ENCODE results near the gene RASAL1. TPM values are rescaled to one million over a fixed set of nuclear protein-coding genes. Genes with fewer than 3 reads are reported as not detected.

RASAL1 gene
- polyA plus RNA-seq, 2 of the 4 experiments (the other 2 are of a cell fraction), result 0.30 to 0.34 TPM

DNA sequence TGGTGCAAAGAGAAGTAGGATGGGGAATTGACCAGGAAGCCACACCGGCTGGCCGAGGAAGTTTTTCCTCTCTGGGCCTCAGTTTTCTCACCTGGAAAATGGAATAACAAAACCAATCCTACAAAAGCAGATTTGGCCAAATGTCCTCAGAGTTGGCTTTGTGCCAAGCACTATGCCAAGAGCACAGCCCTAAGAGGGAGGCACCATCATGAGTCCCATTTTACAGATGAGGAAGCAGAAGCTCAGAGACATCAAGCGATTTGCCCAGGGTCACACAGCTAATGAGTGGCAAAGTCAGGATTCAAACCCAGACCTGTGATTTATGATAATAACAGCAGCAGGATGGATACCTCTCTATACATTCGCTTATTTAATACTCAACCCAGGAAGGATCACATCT is 27.3 kb downstream of the RASAL1 start:
- H3K4me3 ChIP-seq, result no peak overlapping the region
- ATAC-seq (no peak), FAIRE-seq (no peak), DNase-seq (ENCODE audit: low read depth in 1 of 2, low spot score in 1 of 2) (no peak)
- ChIA-PET CTCF (interaction anchor here (1.0 to 4.9 kb wide), 4 partner anchors 10 to 60 kb away, joined by 3 to 22 read pairs (median 6); no protein-coding TSS in a partner anchor), POLR2A (no interaction called here)
- H3K4me2 ChIP-seq, result no peak overlapping the region
- no peaks in the 10 kb centered on the region for H3K4me1 ChIP-seq
- TF ChIP-seq, protein P1, sequence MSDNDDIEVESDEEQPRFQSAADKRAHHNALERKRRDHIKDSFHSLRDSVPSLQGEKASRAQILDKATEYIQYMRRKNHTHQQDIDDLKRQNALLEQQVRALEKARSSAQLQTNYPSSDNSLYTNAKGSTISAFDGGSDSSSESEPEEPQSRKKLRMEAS (IDR thresholded peaks at IDR 0.05), result no peak
- TF ChIP-seq ZFP36 (IDR thresholded peaks at IDR 0.05; ENCODE audit: borderline replicate concordance, partially characterized antibody) (peak; percentile 55), KDM1A (IDR thresholded peaks at IDR 0.05; ENCODE audit: low read depth) (peak; percentile 70; the same call in 1 of the 2 replicates), HOXB13 (CRISPR knock-in tag; IDR thresholded peaks at IDR 0.05; ENCODE audit: low read depth) (no peak), MAFK (IDR thresholded peaks at IDR 0.05; ENCODE audit: partially characterized antibody) (no peak), ZSCAN20 (CRISPR knock-in tag; IDR thresholded peaks at IDR 0.05) (no peak)
- 61% methylated on average over 4 of the region's 4 CpGs for WGBS (ENCODE audit: missing lambda C conversion rate)
- H3K9me3 ChIP-seq, result no peaks in the 10 kb centered on the region
- H3K27ac ChIP-seq, result no peak overlapping the region

DNA sequence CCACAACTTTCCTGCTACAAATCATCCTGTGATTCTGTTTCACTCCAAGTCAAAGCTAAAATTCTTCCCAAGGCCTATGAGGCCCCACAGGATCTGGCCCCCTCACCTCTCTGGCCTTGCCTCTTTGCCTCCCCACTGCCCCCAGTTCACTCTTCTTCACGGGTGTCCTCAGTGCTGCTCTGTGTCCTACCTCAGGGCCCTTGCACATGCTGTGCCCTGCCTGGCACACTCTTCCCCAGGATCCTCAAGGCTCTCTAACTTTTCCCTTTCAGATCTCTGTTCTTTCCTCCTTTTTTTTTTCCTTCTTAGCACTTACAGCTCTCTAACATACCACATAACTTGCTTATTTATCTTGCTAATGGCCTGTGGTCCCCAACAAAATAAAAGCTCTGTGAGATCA is 29.2 kb downstream of the RASAL1 start:
- H3K4me1 ChIP-seq, result no peaks in the 10 kb centered on the region
- no peak for FAIRE-seq
- H3K4me2 ChIP-seq, result no peak overlapping the region
- no peak overlapping the region for H3K27ac ChIP-seq
- no peak for TF ChIP-seq NR3C1 (IDR thresholded peaks at IDR 0.05)
- no peak for TF ChIP-seq FOSL2 (IDR thresholded peaks at IDR 0.05)
- no peak for TF ChIP-seq FOSL2 (CRISPR knock-in tag; IDR thresholded peaks at IDR 0.05)
- CTCF ChIA-PET, result interaction anchor here (1.2 to 2.8 kb wide), 6 partner anchors 8 to 76 kb away, joined by 3 to 9 read pairs (median 5); no protein-coding TSS in a partner anchor
- 8% methylated on average over 1 of the region's 1 CpG for WGBS (ENCODE audit: missing lambda C conversion rate)
- no peaks in the 10 kb centered on the region for H3K9me3 ChIP-seq
- POLR2A ChIA-PET, result no interaction called here
- ATAC-seq, result no peak
- no peak overlapping the region for H3K4me3 ChIP-seq
- no peak for DNase-seq (ENCODE audit: low read depth in 1 of 2, low spot score in 1 of 2)

DNA sequence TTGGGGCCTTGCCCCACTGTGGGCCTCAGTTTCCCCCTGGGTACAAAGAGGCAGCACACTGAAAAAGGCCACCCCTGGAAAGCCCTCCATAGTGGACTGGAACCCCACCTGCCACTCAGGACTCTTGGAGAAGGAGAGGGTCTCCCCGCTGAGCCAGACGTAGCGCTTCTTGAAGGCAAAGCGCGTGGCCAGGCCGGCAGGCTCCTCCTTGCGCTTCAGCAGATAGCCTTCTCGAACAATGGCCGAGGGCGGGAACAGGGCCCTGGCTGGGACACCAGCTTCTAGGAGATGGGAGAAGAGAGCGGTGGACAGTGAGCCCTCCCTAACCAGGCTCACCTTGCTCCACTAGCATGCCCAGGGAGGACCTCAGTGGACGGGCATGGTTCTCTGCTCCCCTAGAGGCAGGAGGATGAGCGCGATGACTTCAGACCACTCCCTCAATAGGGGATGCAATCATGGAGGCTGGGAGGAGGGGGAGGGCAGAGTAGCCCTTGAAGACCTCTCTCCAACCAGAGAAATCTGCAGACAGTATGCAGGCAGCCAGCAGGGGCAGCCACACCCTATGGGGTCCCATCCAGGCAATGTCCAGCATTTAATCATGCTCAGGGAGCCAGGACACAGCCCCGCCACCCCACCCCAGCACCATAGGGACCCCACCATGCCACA is 29.8 kb downstream of the RASAL1 start:
- no peak for FAIRE-seq

DNA sequence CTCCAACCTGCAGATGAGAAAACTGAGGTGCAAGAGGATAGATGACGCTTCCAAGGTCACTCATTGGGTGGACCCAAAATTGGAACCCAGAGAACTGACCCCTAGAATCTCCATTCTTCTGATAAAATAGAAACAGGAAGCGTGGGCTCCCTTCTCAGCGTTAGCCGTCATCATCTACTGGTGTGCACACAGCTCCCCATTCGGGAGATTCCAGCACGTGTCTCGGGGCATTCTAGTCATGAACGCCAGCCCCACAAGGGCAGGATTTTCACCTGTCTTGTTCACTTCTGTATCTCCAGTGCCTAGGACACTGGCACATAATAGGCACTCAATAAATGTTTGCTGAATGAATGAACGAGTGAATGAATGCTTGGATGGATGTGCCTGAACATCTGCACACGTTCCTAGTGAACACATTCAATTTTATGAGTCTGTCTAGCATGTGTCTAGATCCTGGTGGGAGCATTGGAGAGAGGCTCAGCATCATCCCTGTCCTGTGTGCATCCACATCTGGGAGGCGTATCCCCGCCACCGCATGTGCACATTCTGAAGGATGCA is 30.5 kb downstream of the RASAL1 start:
- CTCF ChIA-PET, result interaction anchor here (1.0 to 1.4 kb wide), 4 partner anchors 15 to 69 kb away, joined by 3 to 4 read pairs (median 3); no protein-coding TSS in a partner anchor
- WGBS (ENCODE audit: missing lambda C conversion rate), result 77% methylated on average over 13 of the region's 13 CpGs
- Histone ChIP-seq H3K4me2 (no peak overlapping the region), H3K4me1 (no peaks in the 10 kb centered on the region), H3K9me3 (no peaks in the 10 kb centered on the region), H3K27ac (no peak overlapping the region), H3K4me3 (no peak overlapping the region)
- ATAC-seq (0 out of 6 replicates have a peak, but pooled peaks of 1 of the 2 experiments have one; percentile 14), DNase-seq (ENCODE audit: low read depth in 1 of 2, low spot score in 1 of 2) (no peak), FAIRE-seq (no peak)
- POLR2A ChIA-PET, result interaction anchor here (0.5 kb wide), 1 partner anchor 56 kb away, joined by 3 read pairs; no protein-coding TSS in a partner anchor
- TF ChIP-seq EHMT2 (IDR thresholded peaks at IDR 0.05; ENCODE audit: low read depth) (no peak), HEYL (CRISPR knock-in tag; IDR thresholded peaks at IDR 0.05) (no peak), RAD21 (conservative IDR thresholded peaks at IDR 0.05 in 1 of 2, IDR thresholded peaks at IDR 0.05 in 1 of 2) (no peak), RARB (CRISPR knock-in tag; IDR thresholded peaks at IDR 0.05) (no peak), CHD2 (IDR thresholded peaks at IDR 0.05; ENCODE audit: low read length, partially characterized antibody) (no peak), BHLHE40 (IDR thresholded peaks at IDR 0.05; ENCODE audit: low read depth, low read length) (no peak), HOXA7 (CRISPR knock-in tag; IDR thresholded peaks at IDR 0.05) (no peak)

More for the DNA sequence above, 29.8 kb downstream of the RASAL1 start:
- peak; percentile 31 to 35; a peak in 5 of 6 replicates for ATAC-seq
- CTCF ChIA-PET, result interaction anchor here (1.2 to 2.8 kb wide), 4 partner anchors 7 to 76 kb away, joined by 3 to 9 read pairs (median 6); no protein-coding TSS in a partner anchor
- H3K4me3 ChIP-seq, result no peak overlapping the region
- no peak for DNase-seq (ENCODE audit: low read depth in 1 of 2, low spot score in 1 of 2)
- 87% methylated on average over 15 of the region's 15 CpGs for WGBS (ENCODE audit: missing lambda C conversion rate)
- no peaks in the 10 kb centered on the region for H3K4me1 ChIP-seq
- H3K27ac ChIP-seq, result no peak overlapping the region
- TF ChIP-seq, protein P2, sequence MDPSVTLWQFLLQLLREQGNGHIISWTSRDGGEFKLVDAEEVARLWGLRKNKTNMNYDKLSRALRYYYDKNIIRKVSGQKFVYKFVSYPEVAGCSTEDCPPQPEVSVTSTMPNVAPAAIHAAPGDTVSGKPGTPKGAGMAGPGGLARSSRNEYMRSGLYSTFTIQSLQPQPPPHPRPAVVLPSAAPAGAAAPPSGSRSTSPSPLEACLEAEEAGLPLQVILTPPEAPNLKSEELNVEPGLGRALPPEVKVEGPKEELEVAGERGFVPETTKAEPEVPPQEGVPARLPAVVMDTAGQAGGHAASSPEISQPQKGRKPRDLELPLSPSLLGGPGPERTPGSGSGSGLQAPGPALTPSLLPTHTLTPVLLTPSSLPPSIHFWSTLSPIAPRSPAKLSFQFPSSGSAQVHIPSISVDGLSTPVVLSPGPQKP (IDR thresholded peaks at IDR 0.05; ENCODE audit: low read depth, low read length), result no peak
- TF ChIP-seq MAFK (IDR thresholded peaks at IDR 0.05; ENCODE audit: partially characterized antibody), result no peak
- TF ChIP-seq GATA3 (IDR thresholded peaks at IDR 0.05; ENCODE audit: borderline replicate concordance), result no peak
- TF ChIP-seq JUNB (IDR thresholded peaks at IDR 0.05), result no peak
- no peaks in the 10 kb centered on the region for H3K9me3 ChIP-seq
- no peak overlapping the region for H3K4me2 ChIP-seq
- POLR2A ChIA-PET, result interaction anchor here (0.5 kb wide), 1 partner anchor 55 kb away, joined by 3 read pairs; no protein-coding TSS in a partner anchor
